Measurements from ENCODE around the gene SLC6A13.

DNA sequence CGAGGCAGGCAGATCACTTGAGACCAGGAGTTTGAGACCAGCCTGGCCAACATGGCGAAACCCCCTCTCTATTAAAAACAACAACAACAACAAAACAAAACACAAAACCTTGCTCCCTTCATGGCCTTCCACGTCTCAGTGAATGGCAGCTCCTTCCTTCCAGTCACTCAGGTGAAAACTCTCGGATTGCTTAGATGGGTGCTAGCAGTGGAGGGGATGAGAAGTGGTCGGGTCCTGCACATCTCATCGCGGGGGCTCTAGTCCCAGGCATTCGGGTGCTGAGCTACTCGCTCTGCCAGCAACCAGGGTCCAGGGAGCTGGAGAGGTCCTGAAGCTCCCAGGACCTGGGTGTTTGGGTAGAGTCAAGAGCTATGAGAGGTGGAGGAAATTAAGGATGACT lies 7.7 kb downstream of the SLC6A13 start:
- no peak for TF ChIP-seq EZH2phosphoT487 (IDR thresholded peaks at IDR 0.05; ENCODE audit: insufficient read depth, low read depth)
- no peak for TF ChIP-seq EZH2 (IDR thresholded peaks at IDR 0.05; ENCODE audit: insufficient read depth, poor library complexity, severe bottlenecking)

Measured in GM23248 (cell line).